HEK293 (cell line): ENCODE data around the gene KCNJ14.

Experiments used
- BCL11A ChIP-seq: fragments of 450-650 bp; formaldehyde crosslinking; IDR thresholded peaks from 2 replicates; pipeline ENCODE4 v1.5.1; 2016; ENCODE audit warnings: low read depth, missing biosample characterization, missing genetic modification characterization
- EGR2 ChIP-seq: fragments of 450-650 bp; formaldehyde crosslinking; IDR thresholded peaks from 2 replicates; pipeline ENCODE4 v1.5.1; 2016; ENCODE audit warnings: low read depth, missing biosample characterization, missing genetic modification characterization
- GFI1B ChIP-seq: fragments of 450-650 bp; formaldehyde crosslinking; IDR thresholded peaks from 2 replicates; pipeline ENCODE4 v1.5.1; 2016; ENCODE audit warnings: missing biosample characterization, missing genetic modification characterization
- HOXD13 ChIP-seq: sonication (generic); formaldehyde crosslinking; IDR thresholded peaks from 2 replicates; pipeline ENCODE4 v1.8.0; 2022; ENCODE audit warnings: missing genetic modification reagents, borderline replicate concordance
- KLF7 ChIP-seq: fragments of 450-650 bp; formaldehyde crosslinking; IDR thresholded peaks from 2 replicates; pipeline ENCODE4 v1.5.1; 2016; ENCODE audit warnings: missing biosample characterization, missing genetic modification characterization, borderline replicate concordance
- PRDM4 ChIP-seq: fragments of 450-650 bp; formaldehyde crosslinking; IDR thresholded peaks from 2 replicates; pipeline ENCODE4 v1.5.1; 2017; ENCODE audit warnings: missing biosample characterization, missing genetic modification characterization
- SCRT1 ChIP-seq: fragments of 450-650 bp; formaldehyde crosslinking; IDR thresholded peaks from 2 replicates; pipeline ENCODE4 v1.5.1; 2016; ENCODE audit warnings: missing biosample characterization, missing genetic modification characterization, borderline replicate concordance
- SCRT2 ChIP-seq: fragments of 450-650 bp; formaldehyde crosslinking; IDR thresholded peaks from 2 replicates; pipeline ENCODE4 v1.5.1; 2016; ENCODE audit warnings: missing biosample characterization, missing genetic modification characterization
- SP2 ChIP-seq: fragments of 450-650 bp; formaldehyde crosslinking; IDR thresholded peaks from 2 replicates; pipeline ENCODE4 v1.5.1; 2016; ENCODE audit warnings: missing biosample characterization, missing genetic modification characterization
- SP7 ChIP-seq: fragments of 450-650 bp; formaldehyde crosslinking; IDR thresholded peaks from 2 replicates; pipeline ENCODE4 v1.5.1; 2016; ENCODE audit warnings: missing biosample characterization, missing genetic modification characterization
- ZBTB17 ChIP-seq: fragments of 450-650 bp; formaldehyde crosslinking; IDR thresholded peaks from 2 replicates; pipeline ENCODE4 v1.5.1; 2016; ENCODE audit warnings: missing biosample characterization, missing genetic modification characterization
- ZBTB7A ChIP-seq: fragments of 450-650 bp; formaldehyde crosslinking; IDR thresholded peaks from 2 replicates; pipeline ENCODE4 v1.5.1; 2016; ENCODE audit warnings: low read depth, missing biosample characterization, missing genetic modification characterization
- ZBTB8A ChIP-seq: fragments of 450-650 bp; formaldehyde crosslinking; IDR thresholded peaks from 2 replicates; pipeline ENCODE4 v1.5.1; 2016; ENCODE audit warnings: missing biosample characterization, missing genetic modification characterization
- ZFHX2 ChIP-seq: fragments of 450-650 bp; formaldehyde crosslinking; conservative IDR thresholded peaks from 2 replicates; pipeline ENCODE4 v1.5.1; 2016; ENCODE audit warnings: missing biosample characterization, missing genetic modification characterization
- ZFP69B ChIP-seq: fragments of 450-650 bp; formaldehyde crosslinking; IDR thresholded peaks from 2 replicates; pipeline ENCODE4 v1.5.1; 2016; ENCODE audit warnings: missing biosample characterization, missing genetic modification characterization
- ZIC2 ChIP-seq: fragments of 450-650 bp; formaldehyde crosslinking; IDR thresholded peaks from 2 replicates; pipeline ENCODE4 v1.5.1; 2016; ENCODE audit warnings: missing biosample characterization, missing genetic modification characterization
- ZNF138 ChIP-seq: fragments of 450-650 bp; formaldehyde crosslinking; IDR thresholded peaks from 2 replicates; pipeline ENCODE4 v1.5.1; 2016; ENCODE audit warnings: missing biosample characterization, missing genetic modification characterization, borderline replicate concordance
- ZNF157 ChIP-seq: fragments of 450-650 bp; formaldehyde crosslinking; IDR thresholded peaks from 2 replicates; pipeline ENCODE4 v1.5.1; 2016; ENCODE audit warnings: missing biosample characterization, missing genetic modification characterization
- ZNF184 ChIP-seq: fragments of 450-650 bp; IDR thresholded peaks from 2 replicates; pipeline ENCODE4 v1.5.1; 2018; ENCODE audit warnings: missing biosample characterization, mild to moderate bottlenecking, missing genetic modification characterization
- ZNF23 ChIP-seq: fragments of 450-650 bp; formaldehyde crosslinking; IDR thresholded peaks from 2 replicates; pipeline ENCODE4 v1.5.1; 2016; ENCODE audit warnings: missing biosample characterization, missing genetic modification characterization, borderline replicate concordance
- ZNF394 ChIP-seq: fragments of 450-650 bp; formaldehyde crosslinking; IDR thresholded peaks from 2 replicates; pipeline ENCODE4 v1.5.1; 2016; ENCODE audit warnings: missing biosample characterization, missing genetic modification characterization, mild to moderate bottlenecking, moderate library complexity, borderline replicate concordance
- ZNF426 ChIP-seq: fragments of 450-650 bp; formaldehyde crosslinking; IDR thresholded peaks from 2 replicates; pipeline ENCODE4 v1.5.1; 2017; ENCODE audit warnings: missing biosample characterization, missing genetic modification characterization, mild to moderate bottlenecking, inconsistent platforms, moderate library complexity
- ZNF555 ChIP-seq: fragments of 450-650 bp; formaldehyde crosslinking; conservative IDR thresholded peaks from 2 replicates; pipeline ENCODE4 v1.5.1; 2017; ENCODE audit warnings: missing biosample characterization, mild to moderate bottlenecking, missing genetic modification characterization, inconsistent platforms
- ZNF585B ChIP-seq: fragments of 450-650 bp; formaldehyde crosslinking; IDR thresholded peaks from 2 replicates; pipeline ENCODE4 v1.5.1; 2016; ENCODE audit warnings: missing biosample characterization, missing genetic modification characterization
- ZNF600 ChIP-seq: fragments of 450-650 bp; formaldehyde crosslinking; IDR thresholded peaks from 2 replicates; pipeline ENCODE4 v1.5.1; 2016; ENCODE audit warnings: missing biosample characterization, missing genetic modification characterization
- ZNF639 ChIP-seq: fragments of 450-650 bp; formaldehyde crosslinking; IDR thresholded peaks from 2 replicates; pipeline ENCODE4 v1.5.1; 2016; ENCODE audit warnings: missing biosample characterization, missing genetic modification characterization
- ZNF658 ChIP-seq: fragments of 450-650 bp; formaldehyde crosslinking; IDR thresholded peaks from 2 replicates; pipeline ENCODE4; 2016; ENCODE audit warnings: missing biosample characterization, missing genetic modification characterization
- ZNF704 ChIP-seq: fragments of 450-650 bp; formaldehyde crosslinking; IDR thresholded peaks from 2 replicates; pipeline ENCODE4 v1.5.1; 2016; ENCODE audit warnings: missing biosample characterization, missing genetic modification characterization
- ZNF791 ChIP-seq: fragments of 450-650 bp; formaldehyde crosslinking; IDR thresholded peaks from 2 replicates; pipeline ENCODE4 v1.5.1; 2016; ENCODE audit warnings: missing biosample characterization, missing genetic modification characterization
- ZNF843 ChIP-seq: fragments of 450-650 bp; formaldehyde crosslinking; IDR thresholded peaks from 2 replicates; pipeline ENCODE4 v1.5.1; 2016; ENCODE audit warnings: missing biosample characterization, missing genetic modification characterization
- ZSCAN18 ChIP-seq: fragments of 450-650 bp; formaldehyde crosslinking; IDR thresholded peaks from 2 replicates; pipeline ENCODE4 v1.5.1; 2016; ENCODE audit warnings: missing biosample characterization, missing genetic modification characterization
- ZXDB ChIP-seq: fragments of 450-650 bp; formaldehyde crosslinking; IDR thresholded peaks from 2 replicates; pipeline ENCODE4 v1.5.1; 2016; ENCODE audit warnings: missing biosample characterization, missing genetic modification characterization

Gene KCNJ14

GRCh38 chr19:48501494-48502349 is 46.3 kb downstream of the KCNJ14 start (continued):
- TF ChIP-seq SP7 (tag by site-specific recombination): peak; percentile 50; the same call in 1 of the 2 replicates
- TF ChIP-seq SP2: peak; percentile 89
- no peak for TF ChIP-seq ZNF585B (tag by site-specific recombination)
- no peak for TF ChIP-seq GFI1B (tag by site-specific recombination)
- peak; percentile 70; the same call in 1 of the 2 replicates for TF ChIP-seq KLF7
- peak; percentile 92; the same call in 1 of the 2 replicates for TF ChIP-seq ZNF394 (tag by site-specific recombination)
- TF ChIP-seq ZFHX2 (tag by site-specific recombination): peak; percentile 19; the same call in 1 of the 2 replicates
- TF ChIP-seq PRDM4 (tag by site-specific recombination): no peak
- 0 out of 2 replicates have a peak, but pooled peaks have one; percentile 26 for TF ChIP-seq EGR2 (tag by site-specific recombination)
- TF ChIP-seq ZBTB7A: no peak
- TF ChIP-seq ZNF157 (tag by site-specific recombination): peak; percentile 50; the same call in 1 of the 2 replicates
- no peak for TF ChIP-seq ZNF704
- peak; percentile 84 for TF ChIP-seq ZBTB17 (tag by site-specific recombination)
- TF ChIP-seq ZNF555 (tag by site-specific recombination): no peak
- no peak for TF ChIP-seq ZNF600 (tag by site-specific recombination)
- TF ChIP-seq ZNF843: peak; percentile 47; the same call in 1 of the 2 replicates
- no peak for TF ChIP-seq ZBTB8A (tag by site-specific recombination)
- no peak for TF ChIP-seq SCRT1 (tag by site-specific recombination)
- TF ChIP-seq HOXD13 (CRISPR knock-in tag): no peak
- TF ChIP-seq ZXDB (tag by site-specific recombination): peak; percentile 78
- TF ChIP-seq ZNF658 (tag by site-specific recombination): no peak
- TF ChIP-seq ZNF426 (tag by site-specific recombination): no peak
- TF ChIP-seq ZNF184 (tag by site-specific recombination): no peak
- peak; percentile 16; the same call in 1 of the 2 replicates for TF ChIP-seq ZIC2 (tag by site-specific recombination)
- 0 out of 2 replicates have a peak, but pooled peaks have one; percentile 33 for TF ChIP-seq ZNF639
- TF ChIP-seq ZSCAN18 (tag by site-specific recombination): 0 out of 2 replicates have a peak, but pooled peaks have one; percentile 41
- peak; percentile 40; the same call in 1 of the 2 replicates for TF ChIP-seq BCL11A (tag by site-specific recombination)
- TF ChIP-seq SCRT2 (tag by site-specific recombination): no peak
- no peak for TF ChIP-seq ZNF791 (tag by site-specific recombination)
- TF ChIP-seq ZNF23 (tag by site-specific recombination): no peak
- no peak for TF ChIP-seq ZNF138 (tag by site-specific recombination)
- peak; percentile 14; the same call in 1 of the 2 replicates for TF ChIP-seq ZFP69B (tag by site-specific recombination)
